HG03095 (cell line): ENCODE data around the gene CDK14.

Experiments used
- ATAC-seq: cut with Tn5 transposase; IDR thresholded peaks from one replicate; pipeline ENCODE4 v1.9.1; 2021; ENCODE audit warnings: moderate library complexity; ENCODE audit not compliant: unreplicated experiment

Gene CDK14

DNA sequence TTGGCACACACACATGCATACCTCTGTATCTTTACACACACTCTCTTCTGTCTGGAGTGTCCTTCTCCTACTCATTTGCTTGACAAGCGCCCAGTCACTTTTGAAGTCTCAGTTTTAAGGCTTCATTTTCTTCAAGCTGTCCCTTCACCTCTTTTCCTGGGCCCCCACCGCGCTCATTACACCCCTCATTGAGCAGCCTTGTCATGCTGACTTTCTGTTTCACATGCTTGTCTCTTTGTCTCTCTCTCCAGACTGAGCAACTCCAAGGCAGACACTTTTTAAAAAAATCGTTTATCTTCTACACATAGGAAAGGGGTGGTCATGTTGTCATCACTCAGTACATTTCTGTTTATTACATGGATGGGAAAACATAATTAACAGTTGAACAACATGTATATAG lies 442.9 kb downstream of the CDK14 start:
- peak; percentile 49 for ATAC-seq

DNA sequence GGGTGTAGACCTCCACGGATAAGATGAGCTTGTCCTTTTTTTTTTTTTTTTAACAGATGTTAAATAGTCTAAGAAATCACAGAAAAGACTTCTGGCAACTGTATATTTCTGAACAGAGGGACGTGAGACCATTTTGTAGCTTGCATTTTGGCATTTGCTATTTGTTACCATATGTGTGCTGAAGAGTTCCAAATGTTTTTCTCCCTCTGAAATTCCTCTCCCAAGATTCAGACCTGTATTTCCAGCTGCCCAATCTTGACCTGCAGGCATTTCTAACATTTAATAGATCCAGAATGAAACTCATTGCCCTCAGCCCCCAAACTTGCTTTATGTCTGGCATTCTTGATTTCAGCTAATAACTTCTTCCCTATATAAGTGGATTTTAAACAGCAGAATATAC lies 445.0 kb downstream of the CDK14 start:
- no peak for ATAC-seq

DNA sequence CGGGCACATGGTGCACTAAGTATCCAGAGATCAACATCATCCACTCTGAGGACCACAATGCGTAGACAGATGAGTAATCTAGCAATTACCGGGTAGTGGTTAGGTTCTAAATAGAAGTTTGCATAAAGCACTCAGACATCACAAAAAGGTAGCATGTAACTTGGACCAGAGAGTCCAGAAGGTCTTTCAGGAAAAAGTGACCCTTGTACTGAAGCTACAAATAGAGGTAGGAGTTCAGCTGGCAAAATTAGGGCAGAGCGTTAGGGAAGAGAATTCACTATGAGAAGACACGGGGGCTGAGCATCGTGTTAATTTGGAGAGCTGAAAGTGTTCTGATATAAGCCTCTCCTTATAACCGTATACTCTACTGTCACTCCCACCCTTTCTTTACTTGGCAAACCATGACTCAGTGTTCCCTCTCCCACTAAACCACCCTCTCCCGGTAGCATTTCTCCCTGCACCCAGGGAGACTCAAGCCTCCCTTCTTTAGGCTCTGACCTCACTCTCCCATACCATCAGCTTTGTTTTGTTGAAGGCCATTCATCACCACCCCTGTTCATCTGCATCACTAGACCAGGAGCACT lies 445.9 kb downstream of the CDK14 start:
- ATAC-seq = no peak

DNA sequence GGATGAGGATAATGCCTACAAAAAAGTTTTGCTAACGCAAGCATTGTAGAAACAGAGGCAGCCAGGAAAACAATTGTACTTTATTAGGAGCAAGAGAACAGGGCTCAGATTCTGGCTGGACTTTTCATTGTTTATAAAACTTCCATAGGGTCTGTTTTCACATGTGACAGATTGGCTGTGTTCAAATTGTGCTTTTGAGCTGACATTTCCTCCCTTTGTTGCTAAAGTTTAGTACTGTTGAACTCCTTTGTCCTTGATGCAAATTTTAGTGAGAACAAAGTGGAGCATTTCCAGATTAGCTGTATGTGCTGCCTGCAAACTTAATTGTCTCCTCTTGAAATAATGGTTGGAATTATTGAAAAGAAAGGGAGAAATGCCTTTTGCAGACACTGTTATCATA lies 447.1 kb downstream of the CDK14 start:
- ATAC-seq = no peak

DNA sequence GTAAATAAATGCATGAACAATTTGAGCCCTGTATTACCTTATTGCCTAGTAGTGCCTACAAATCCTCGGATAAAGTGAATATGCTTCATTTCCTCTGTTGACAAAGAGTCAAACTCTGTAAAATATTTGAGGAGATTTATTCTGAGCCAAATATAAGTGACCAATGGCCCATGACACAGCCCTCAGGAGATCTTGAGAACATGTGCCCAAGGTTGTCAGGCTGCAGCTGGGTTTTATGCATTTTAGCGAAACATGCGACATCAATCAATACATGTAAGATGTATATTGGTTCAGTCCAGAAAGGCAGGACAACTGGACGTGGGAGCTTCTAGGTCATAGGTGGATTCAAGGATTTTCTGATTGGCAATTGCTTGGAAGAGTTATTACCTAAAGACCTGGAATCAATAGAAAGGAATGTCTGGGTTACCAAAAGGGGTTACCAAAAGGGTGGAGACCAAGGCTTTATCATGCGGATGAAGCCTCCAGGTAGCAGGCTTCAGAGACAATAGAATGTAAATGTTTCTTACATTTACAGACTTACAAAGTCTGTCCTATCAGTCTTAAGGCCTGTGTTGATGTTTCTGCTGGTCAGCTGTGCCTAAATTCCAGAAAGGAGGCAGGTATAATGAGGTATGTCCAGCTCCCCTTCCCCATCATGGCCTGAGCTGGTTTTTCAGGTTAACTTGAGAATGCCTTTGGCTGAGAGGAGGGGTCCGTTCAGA lies 448.0 kb downstream of the CDK14 start:
- ATAC-seq = no peak

DNA sequence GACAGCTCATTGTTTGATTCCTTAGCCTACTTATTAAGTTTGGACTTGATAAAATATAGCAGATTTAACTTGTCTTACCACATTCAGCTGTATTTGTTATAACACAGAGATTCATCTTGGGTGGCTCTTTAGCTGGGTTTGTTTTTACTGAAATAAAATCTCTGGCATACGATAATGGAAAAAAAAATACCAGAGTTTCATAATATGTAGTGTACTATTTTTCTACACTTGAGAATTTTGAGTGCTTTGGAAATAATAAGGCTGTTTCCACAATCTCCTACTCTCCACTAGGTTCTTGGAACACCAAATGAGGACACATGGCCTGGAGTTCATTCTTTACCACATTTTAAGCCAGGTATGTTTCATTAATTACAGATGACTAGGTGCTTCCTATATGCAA lies 449.5 kb downstream of the CDK14 start:
- ATAC-seq = no peak

DNA sequence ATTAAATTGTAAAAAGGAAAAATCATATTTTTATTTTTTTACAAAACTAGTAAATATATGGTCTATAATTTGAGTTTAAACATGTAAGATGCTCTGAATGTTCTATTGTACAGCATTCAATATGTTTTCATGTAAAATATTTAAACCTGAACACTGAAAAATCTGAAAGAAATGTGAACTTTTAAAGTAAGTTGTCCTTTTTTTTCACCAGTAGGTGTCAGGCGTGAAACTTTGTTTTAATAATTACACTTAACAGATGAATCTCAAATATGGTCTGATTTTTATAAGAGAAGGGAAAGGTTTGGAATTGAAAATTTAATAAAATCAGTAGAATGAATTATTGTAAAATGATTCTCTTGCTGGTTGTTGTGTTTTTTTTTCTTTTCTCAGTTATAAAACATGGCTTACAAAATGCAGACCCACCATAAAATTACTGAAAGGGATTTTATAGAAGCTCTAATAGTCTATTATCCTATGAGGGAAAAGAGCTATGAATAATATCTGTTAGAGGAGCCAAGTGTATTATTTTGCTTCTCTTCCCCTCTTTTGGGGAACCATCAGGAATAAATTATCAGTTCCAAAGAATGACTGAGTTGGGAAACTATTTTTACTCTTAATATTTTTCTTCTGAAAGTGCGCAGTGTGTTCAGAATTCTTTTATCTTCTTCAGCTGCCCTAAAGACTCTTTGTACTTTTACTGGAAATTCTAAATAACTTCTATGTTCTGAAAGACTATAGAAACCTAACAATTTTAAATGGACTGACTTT lies 450.4 kb downstream of the CDK14 start:
- no peak for ATAC-seq

DNA sequence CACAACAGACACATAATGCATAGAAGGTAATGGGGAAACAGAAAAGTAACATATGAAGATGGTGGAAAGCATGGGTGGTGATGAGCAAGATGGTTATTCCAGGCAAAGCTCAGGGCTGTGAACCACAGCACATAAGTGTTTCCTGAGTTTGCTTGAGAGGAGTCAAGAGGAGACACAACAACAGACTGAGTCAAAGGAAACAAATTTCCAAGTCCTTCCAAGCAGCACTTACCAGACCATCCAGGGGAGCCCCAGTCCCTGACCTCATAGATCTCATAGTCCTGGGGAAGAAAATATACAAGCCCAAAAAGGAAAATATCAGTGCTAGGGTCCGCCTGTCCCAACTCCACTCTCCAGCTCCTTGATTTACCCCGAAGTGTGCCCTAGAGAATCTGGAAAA lies 451.5 kb downstream of the CDK14 start:
- no peak for ATAC-seq

DNA sequence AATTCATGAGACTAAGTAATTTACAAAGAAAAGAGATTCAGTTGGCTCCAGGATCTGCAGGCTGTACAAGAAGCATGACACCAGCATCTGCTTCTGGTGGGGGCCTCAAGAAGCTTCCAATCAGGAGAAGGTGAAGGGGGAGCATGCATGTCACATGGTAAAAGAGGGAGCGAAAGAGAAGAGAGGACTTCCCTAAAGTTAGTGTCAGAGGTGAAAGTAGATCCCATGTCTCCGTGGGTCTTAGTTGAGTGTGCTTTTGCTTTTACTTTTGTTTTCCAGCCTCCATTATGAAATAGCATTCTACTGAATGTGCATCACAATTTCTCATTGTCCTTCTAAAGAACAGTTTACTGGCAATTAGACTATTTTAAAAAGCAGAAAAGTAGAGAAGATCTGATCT lies 454.6 kb downstream of the CDK14 start:
- peak; percentile 86 for ATAC-seq

DNA sequence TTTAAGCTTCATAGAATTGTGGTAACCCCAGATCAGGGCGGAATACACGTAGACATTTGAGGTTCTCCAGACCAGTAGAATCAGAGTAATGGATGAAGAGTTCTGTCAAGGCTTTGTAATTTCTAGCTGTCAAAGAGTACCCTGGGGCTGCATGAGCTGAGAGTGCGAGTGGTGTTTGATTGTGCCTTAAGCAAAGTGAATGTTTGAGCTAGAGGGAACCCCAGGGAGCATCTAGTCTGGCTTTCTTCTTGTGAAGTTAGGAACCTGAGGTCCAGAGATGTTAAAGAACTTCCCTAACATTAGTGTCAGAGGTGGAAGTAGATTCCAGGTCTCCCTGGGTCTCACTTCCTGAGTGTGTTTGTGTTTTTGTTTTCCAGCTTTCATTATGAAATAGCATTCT lies 455.8 kb downstream of the CDK14 start:
- ATAC-seq = no peak

DNA sequence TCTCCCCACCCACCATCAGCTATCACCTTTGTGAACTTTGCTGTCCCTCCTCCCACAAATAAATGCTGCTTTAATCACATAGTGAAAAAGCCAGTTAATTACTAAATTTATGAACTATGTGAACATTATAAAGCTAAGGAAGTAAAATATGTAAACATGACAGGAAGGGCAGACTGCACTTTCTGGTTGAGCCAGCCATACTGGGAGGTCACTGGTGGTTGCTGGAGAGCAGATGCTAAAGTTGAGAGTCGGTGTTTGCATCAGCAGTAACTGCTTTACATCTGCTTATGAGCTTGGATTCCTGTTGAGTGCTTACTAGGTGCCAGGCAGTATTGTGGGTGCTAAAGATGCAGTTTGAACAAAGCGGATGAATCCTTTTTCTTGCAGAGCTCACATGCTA lies 458.3 kb downstream of the CDK14 start:
- no peak for ATAC-seq

DNA sequence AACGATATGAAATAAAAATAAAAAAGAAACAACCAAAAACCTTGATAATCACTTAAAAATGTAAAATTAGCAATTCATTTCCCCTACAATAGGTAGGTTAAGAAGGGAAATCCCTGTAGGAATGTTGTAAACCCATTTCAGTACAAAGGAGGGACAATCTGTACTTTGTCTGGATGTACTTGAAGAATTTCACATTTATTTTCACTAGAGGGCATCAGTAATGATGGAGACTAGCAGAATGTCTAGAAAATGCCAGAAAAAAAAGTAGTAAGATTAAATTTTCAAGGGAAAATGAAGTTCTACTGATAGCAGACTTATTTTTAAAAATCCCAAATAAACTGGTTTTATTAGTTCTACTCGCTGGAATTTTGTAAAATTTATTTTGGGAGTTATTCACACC lies 459.1 kb downstream of the CDK14 start:
- ATAC-seq = no peak

DNA sequence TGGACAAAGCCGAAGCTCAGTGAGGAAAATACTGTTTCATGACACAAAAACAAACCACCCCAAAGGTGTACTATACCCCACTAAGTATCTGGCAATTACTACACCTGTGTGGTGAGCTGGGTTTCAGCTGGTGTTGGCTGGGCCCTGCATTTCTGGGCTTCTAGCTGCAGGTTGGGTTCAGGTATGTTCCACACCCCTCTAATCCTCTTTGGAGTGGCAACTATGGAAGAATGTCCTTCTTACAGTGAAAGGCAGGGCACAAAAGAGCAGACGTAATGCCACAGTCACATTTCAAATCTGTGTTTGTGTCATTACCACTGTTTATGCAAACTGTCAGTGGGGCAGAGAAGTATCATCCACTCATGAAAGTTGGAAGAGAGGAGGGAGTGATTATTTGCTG lies 466.6 kb downstream of the CDK14 start:
- no peak for ATAC-seq

DNA sequence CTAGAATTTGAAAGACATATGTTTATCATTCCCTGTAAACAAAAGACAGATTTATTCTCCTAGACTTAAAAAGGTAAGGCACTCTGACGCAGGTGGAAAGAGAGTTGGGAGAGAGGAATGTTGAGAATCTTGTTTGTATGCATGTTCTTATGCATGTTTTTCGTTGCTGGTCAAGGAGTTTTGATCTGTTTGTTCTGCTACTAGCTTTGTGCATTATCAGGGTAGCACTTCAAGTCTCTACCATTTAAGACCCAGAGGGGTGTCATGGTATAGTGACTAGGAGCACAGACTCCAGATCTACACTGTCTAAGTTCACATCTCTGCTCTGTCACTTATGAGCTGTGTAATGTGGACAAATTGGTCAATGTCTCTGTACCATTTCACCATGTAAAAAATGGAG lies 467.9 kb downstream of the CDK14 start:
- ATAC-seq = no peak

DNA sequence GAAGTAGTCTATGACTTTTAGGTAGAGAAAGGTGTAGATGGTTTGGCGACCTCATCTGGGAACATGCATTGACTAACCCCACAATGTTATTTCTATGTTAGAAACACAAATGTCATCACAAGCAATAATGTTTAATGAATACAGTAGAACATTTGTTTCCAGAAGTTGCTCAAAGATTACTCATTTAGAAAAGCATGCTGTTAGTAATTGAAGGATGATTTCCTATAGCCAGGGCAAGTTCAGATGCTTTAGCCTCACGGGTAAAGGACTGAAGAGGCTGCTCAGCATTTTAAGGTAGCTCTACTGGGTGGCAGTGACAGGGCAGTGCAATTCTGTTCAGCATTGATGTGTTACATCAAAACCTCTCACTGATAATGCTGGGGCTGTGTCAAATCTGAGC lies 468.8 kb downstream of the CDK14 start:
- ATAC-seq = no peak

DNA sequence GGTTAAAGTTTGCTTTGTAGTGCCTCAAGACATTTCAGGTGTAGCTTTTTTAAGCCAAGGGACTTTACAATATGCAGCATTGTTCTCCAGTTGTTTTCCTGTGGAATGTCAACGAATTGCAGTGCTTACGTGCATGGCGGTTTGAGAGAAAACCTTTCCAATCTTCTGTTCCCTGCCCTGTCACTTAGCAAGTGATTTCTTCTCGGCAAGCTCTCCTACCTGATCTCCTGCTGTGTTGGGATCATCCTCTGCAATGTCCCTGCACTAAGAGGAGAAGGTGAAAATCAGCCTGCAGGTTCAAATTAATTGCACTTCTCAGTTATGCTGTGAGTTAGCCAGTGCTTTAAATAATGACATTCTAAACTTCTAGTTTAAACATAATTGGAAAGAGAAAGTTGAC lies 470.5 kb downstream of the CDK14 start:
- ATAC-seq = no peak

DNA sequence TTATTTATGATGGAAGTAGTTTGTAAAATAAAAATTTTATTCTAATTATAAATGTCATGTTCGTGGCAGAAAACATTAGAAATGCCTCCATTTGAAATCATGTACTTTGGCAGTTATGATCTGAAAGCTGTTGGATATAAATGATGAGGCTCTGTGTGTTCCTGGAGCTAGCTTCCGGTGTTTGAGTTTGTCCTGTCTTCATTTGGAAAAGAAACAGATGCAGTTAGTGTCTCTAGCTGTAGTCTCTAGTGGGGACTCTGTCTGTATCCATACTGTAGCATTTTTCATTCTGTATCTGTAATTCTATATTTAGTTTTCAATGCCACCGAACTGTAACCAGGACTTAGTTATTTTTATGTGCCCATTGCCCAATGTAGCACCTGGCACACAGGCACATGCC lies 471.1 kb downstream of the CDK14 start:
- no peak for ATAC-seq

DNA sequence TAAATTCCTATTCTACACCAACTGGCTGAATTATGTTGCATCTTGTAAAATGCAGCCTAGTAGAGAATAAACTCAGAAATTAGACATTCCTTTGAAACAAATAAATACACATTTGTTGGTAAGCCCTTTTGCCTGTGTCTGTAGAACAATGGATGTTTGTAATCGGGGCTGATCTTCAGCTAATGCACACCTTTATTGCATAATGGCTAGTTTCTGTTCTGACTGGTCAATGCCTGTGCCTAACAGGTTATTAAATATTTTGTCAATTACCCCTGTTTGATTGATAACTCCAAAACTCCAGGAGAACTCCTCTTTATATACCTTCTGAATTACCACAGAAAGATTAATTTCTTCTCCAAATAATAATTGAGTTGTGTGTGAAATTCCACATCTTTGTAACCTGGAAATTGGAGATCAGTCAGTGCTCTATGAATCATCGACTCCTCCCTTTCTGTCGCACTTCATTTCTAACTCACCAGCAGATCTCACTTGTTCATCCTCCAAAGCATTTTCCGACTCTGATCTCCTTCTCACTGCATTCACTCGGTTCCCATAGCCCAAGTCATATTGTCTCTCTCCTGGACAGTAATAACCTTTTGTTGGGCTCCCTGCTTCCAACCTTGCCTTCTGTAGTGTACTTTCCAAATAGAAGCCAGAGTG lies 472.1 kb downstream of the CDK14 start:
- no peak for ATAC-seq

DNA sequence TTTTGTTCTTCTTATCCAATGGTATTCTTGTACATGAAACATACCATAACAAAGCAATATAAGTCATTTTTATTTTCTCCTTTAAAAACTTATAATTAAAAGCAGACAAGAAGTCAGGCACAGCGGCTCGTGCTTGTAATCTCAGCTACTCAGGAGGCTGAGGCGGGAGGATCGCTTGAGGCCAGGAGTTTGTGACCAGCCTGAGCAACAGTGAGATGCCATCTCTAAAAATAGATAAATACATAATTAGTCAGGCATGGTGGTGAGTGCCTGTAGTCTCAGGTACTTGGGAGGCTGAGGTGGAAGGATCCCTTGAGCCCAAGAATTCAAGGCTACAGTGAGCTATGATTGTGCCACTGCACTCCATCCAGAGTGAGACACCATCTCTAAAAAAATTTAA lies 473.0 kb downstream of the CDK14 start:
- no peak for ATAC-seq

DNA sequence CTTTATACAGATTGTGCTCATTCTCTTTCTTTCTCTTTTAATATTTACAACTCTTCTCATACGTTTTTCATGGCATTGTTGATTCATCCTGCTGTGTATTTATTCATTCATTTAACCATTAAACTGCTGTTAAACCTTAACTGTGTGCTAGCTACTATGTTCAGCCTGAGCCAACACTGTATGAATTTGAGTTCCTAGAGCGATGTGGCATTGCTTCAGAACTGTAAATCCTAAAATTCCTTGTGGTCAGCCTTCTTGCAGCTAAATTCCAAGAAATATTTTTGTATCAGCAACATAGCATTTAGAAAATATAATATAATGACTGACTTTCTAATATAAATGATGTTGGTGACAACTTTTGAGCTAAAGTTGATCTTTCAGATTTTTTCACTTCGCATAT lies 483.4 kb downstream of the CDK14 start:
- no peak for ATAC-seq

DNA sequence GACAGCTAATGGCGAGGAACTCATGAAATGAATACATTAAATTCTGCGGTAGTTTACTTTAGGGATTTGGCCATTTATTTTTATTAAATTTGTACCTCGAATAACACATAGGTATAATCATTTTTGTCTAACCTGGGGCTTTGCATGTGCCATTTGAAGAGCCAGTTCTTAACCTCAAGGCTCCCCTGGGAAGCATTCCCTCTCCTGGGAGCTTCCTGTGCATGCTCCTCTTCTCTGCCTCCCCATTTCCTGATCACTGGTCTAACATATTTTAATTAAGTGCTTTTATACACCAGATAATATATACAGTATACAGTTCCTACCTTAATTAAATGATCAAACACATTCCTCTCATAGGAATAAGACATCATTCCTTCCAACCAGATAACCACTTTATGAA lies 484.2 kb downstream of the CDK14 start:
- no peak for ATAC-seq

DNA sequence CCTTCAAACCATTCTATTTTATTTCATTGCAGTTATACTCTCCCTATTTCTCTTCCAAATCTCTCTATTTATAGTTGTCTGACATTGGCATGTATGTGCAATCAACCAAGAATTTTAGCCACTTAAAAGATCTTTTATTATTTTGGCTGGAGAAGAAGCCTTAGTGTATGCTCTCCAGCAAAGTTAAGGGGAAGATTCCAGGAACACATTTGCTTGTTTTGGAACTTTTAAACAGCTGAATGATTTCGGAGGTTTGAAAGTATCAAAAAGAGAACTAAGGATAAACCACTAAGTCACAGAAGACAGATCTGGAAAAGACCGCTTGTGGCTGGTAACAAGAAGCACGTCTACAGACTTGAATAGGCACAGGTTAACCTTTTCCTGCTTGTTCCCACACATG lies 485.9 kb downstream of the CDK14 start:
- ATAC-seq = no peak
